H1 (cell line): ENCODE data around the gene PSME1. TPM values are rescaled to one million over a fixed set of nuclear protein-coding genes. Genes with fewer than 3 reads are reported as not detected.

Experiments used
- SRF ChIP-seq: IDR thresholded peaks from 2 replicates; pipeline ENCODE4 v1.6.1; 2011; ENCODE audit warnings: mild to moderate bottlenecking, low read depth, low read length, moderate library complexity
- polyA plus RNA-seq, 7 experiments: library from polyadenylated mRNA; depleted of rRNA in 3 of 7; stranded (reverse) in 5 of 7; unstranded in 2 of 7; fragments of >200 nt in 5 of 7; fragments of 200-250 nt in 2 of 7; gene quantifications; 1 replicate in 5 of 7; 2 replicates in 1 of 7; 4 replicates in 1 of 7; pipeline versions ENCODE4 v1.2.1 to v1.2.3, GENCODE V29; 2011 to 2013; ENCODE audit warnings: missing spikeins in 2 of 7, mixed read lengths in 2 of 7
- total RNA-seq: library from RNA; stranded (reverse); fragmentation: NEBNext Ultra II Directional; extraction: Animal tissue kit (Norgen Biotek cat#: 25700); gene quantifications from 2 replicates; pipeline ENCODE4 v1.2.1, GENCODE V29; 2021

PSME1 gene
- total and polyA plus RNA-seq, 2 of the 8 experiments (the other 6 are each of a cell fraction or from before 2014, with no cell fraction given), result 74.9 to 85.9 TPM

GRCh38 chr14:24159777-24160498 lies 23.9 kb downstream of the PSME1 start (continued):
- no peak for TF ChIP-seq SRF
